Stimulated activated CD4-positive, alpha-beta T cell treated with anti-CD3 and anti-CD28 coated beads, Interleukin-2, amount 100 ng/mL, for 48 hours (primary cell): Measurements from ENCODE around the gene UBE2J2.
"Not testable (repeated sequence)": the region's sequence is repeated elsewhere in the genome, so short reads cannot be mapped to it uniquely, and the experiment has no call there.

ENCODE experiments used
- DNase-seq, 2 donors: peaks; one replicate each; pipeline ENCODE4 v3.0.0-alpha.2; 2020

Gene UBE2J2

GRCh38 chr1:1273512-1274298 lies at the start of gene UBE2J2:
Gene UBE2J2, minus strand, starts transcription at chr1:1273854. Its CDS starts 5,862 bp downstream, at chr1:1267992.
- DNase-seq, result peak; percentile 87 to 93

- DNase-seq, result no peak
These were observed 49.3 kb upstream of the UBE2J2 start for GRCh38 chr1:1322952-1323351.

- DNase-seq, result no peak
These were observed 48.8 kb upstream of the UBE2J2 start for GRCh38 chr1:1322418-1322817.

GRCh38 chr1:1321477-1321876 lies 47.8 kb upstream of the UBE2J2 start:
- no peak for DNase-seq

- no peak for DNase-seq
These were observed 47.2 kb upstream of the UBE2J2 start for GRCh38 chr1:1320666-1321448.

GRCh38 chr1:1319646-1319941 lies 45.9 kb upstream of the UBE2J2 start:
- no peak for DNase-seq

GRCh38 chr1:1318777-1319645 lies 45.4 kb upstream of the UBE2J2 start:
- DNase-seq, result no peak

GRCh38 chr1:1318131-1318652 lies 44.5 kb upstream of the UBE2J2 start:
- DNase-seq, result no peak

- DNase-seq, result no peak
These were observed 43.8 kb upstream of the UBE2J2 start for GRCh38 chr1:1317420-1317819.

- not testable (repeated sequence) for DNase-seq
These were observed 42.5 kb upstream of the UBE2J2 start for GRCh38 chr1:1316199-1316598.

GRCh38 chr1:1315435-1315954 lies 41.8 kb upstream of the UBE2J2 start:
- no peak for DNase-seq

- DNase-seq, result no peak
These were observed 41.2 kb upstream of the UBE2J2 start for GRCh38 chr1:1314678-1315335.

- no peak for DNase-seq
These were observed 40.6 kb upstream of the UBE2J2 start for GRCh38 chr1:1314237-1314586.

GRCh38 chr1:1313500-1314236 lies 40.0 kb upstream of the UBE2J2 start:
- no peak for DNase-seq

GRCh38 chr1:1312450-1313314 lies 39.0 kb upstream of the UBE2J2 start:
- no peak for DNase-seq

- no peak for DNase-seq
These were observed 37.8 kb upstream of the UBE2J2 start for GRCh38 chr1:1311107-1312104.

- no peak for DNase-seq
These were observed 36.9 kb upstream of the UBE2J2 start for GRCh38 chr1:1310476-1311053.

GRCh38 chr1:1310109-1310385 lies 36.4 kb upstream of the UBE2J2 start:
- no peak for DNase-seq
